Fibroblast of lung (primary cell): ENCODE data around the gene CRBN.

Experiments
- CTCF ChIP-seq, 2 donors: IDR thresholded peaks in 1 of 2; conservative IDR thresholded peaks in 1 of 2; 1 replicate in 1 of 2; 2 replicates in 1 of 2; pipeline ENCODE4 v1.5.1; 2011 to 2012; ENCODE audit warnings: low read length in 2 of 2, control low read depth in 1 of 2, inconsistent platforms in 1 of 2, low read depth in 1 of 2, mild to moderate bottlenecking in 1 of 2
- EZH2 ChIP-seq: IDR thresholded peaks from 2 replicates; pipeline ENCODE4 v1.5.1; 2012; ENCODE audit warnings: low read length, control low read depth, mild to moderate bottlenecking; ENCODE audit errors: missing control alignments

DNA sequence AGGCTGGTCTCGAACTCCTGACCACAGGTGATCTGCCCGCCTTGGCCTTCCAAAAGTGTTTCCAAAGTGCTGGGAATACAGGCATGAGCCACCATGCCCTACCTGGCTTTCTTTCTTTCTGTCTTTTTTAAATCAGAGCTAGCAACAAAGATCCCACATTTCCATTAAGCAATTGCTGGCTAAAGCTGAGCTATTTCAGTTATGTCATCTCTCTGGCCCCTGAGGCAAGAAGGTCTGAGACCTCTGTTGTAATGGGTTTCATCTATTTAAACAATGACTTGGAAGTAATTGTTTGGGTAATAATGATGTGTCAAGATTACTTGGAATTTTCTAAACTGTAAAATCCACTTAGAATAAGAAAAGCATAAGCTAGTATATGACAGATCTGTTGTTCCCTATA lies 30.2 kb upstream of the CRBN start:
- TF ChIP-seq CTCF (conservative IDR thresholded peaks at IDR 0.05 in 1 of 2, IDR thresholded peaks at IDR 0.05 in 1 of 2; ENCODE audit: low read depth in 1 of 2, low read length in 2 of 2), result no peak
- TF ChIP-seq EZH2, result no peak
